H1 (cell line): ENCODE results near the gene NAA40. TPM values are rescaled to one million over a fixed set of nuclear protein-coding genes. Genes with fewer than 3 reads are reported as not detected.

Experiments used
- CTCF ChIA-PET: fragments of 300-600 bp; sonication (Branson Sonifier 250); formaldehyde crosslinking; loops from one replicate; lab custom pipeline; 2021; ENCODE audit not compliant: partially characterized antibody; lab: Charles Lee
- POLR2A ChIA-PET: fragments of 300-600 bp; sonication (Branson Sonifier 250); formaldehyde crosslinking; loops from one replicate; lab custom pipeline; 2021; ENCODE audit warnings: inconsistent platforms; ENCODE audit not compliant: partially characterized antibody; lab: Charles Lee
- DNase-seq, 2 experiments: peaks; one replicate each; pipeline versions ENCODE4 v3.0.0 to v3.0.0-alpha.2; 2010 to 2022; ENCODE audit warnings: low spot score in 2 of 2, low read depth in 1 of 2, mixed read lengths in 1 of 2
- FAIRE-seq: peaks from 2 replicates; lab custom pipeline; 2011; peaks lifted over from hg19 to GRCh38; lab: Jason Lieb, UNC
- H2AFZ ChIP-seq: 2 replicates; pipeline ENCODE4 v1.8.1; 2012; ENCODE audit warnings: low read length, inconsistent platforms
- H2AK5ac ChIP-seq: 2 replicates; pipeline ENCODE4 v1.6.1; 2013; ENCODE audit warnings: low read depth, low read length
- H2BK120ac ChIP-seq: replicated peaks from 2 replicates; pipeline ENCODE3; 2013; ENCODE audit warnings: low read depth, low read length, inconsistent platforms
- H2BK12ac ChIP-seq: 2 replicates; pipeline ENCODE4 v1.6.1; 2013; ENCODE audit warnings: low read depth, low read length
- H2BK15ac ChIP-seq: 2 replicates; pipeline ENCODE4 v1.6.1; 2013; ENCODE audit warnings: low read length
- H2BK20ac ChIP-seq: 2 replicates; pipeline ENCODE4 v1.6.1; 2013; ENCODE audit warnings: low read length
- H2BK5ac ChIP-seq: 2 replicates; pipeline ENCODE4 v1.6.1; 2013; ENCODE audit warnings: low read depth, low read length
- H3K14ac ChIP-seq: 2 replicates; pipeline ENCODE4 v1.6.1; 2013; ENCODE audit warnings: inconsistent platforms; ENCODE audit not compliant: insufficient read length
- H3K18ac ChIP-seq: 2 replicates; pipeline ENCODE4 v1.6.1; 2013; ENCODE audit warnings: low read length; ENCODE audit errors: extremely low read depth
- H3K23ac ChIP-seq: 2 replicates; pipeline ENCODE4 v1.6.1; 2013; ENCODE audit warnings: inconsistent platforms; ENCODE audit not compliant: insufficient read length
- H3K23me2 ChIP-seq: 2 replicates; pipeline ENCODE4 v1.6.1; 2013; ENCODE audit warnings: low read depth, low read length
- H3K27ac ChIP-seq: 2 replicates; pipeline ENCODE4 v1.6.1; 2011; ENCODE audit warnings: low read depth, low read length, inconsistent platforms
- H3K27me3 ChIP-seq, 4 experiments: replicated peaks in 1 of 4; 1 replicate in 1 of 4; 2 replicates in 3 of 4; pipeline versions ENCODE4 v1.6.1 to v1.8.1; 2011 to 2013; ENCODE audit warnings: low read length in 3 of 4, mild to moderate bottlenecking in 3 of 4, inconsistent platforms in 2 of 4, mixed read lengths in 2 of 4, moderate library complexity in 1 of 4; ENCODE audit not compliant: control insufficient read depth in 3 of 4, insufficient read depth in 3 of 4; ENCODE audit errors: extremely low read depth in 1 of 4
- H3K36me3 ChIP-seq, 4 experiments: 2 replicates each; pipeline versions ENCODE4 v1.6.1 to v1.8.1; 2011 to 2013; ENCODE audit warnings: mild to moderate bottlenecking in 4 of 4, low read length in 3 of 4, moderate library complexity in 2 of 4, control low read depth in 1 of 4, inconsistent platforms in 1 of 4; ENCODE audit not compliant: insufficient read depth in 4 of 4, control insufficient read depth in 2 of 4
- H3K4ac ChIP-seq: replicated peaks from 2 replicates; pipeline ENCODE3; 2013; ENCODE audit warnings: low read length, low read depth, mixed read lengths, inconsistent platforms; ENCODE audit not compliant: insufficient read length
- H3K4me1 ChIP-seq, 4 experiments: replicated peaks in 1 of 4; 1 replicate in 1 of 4; 2 replicates in 3 of 4; pipeline versions ENCODE4 v1.6.1 to v1.8.1; 2011 to 2013; ENCODE audit warnings: low read length in 3 of 4, inconsistent platforms in 2 of 4, mixed read lengths in 1 of 4; ENCODE audit not compliant: insufficient read depth in 4 of 4, control insufficient read depth in 3 of 4
- H3K4me2 ChIP-seq, 2 experiments: 2 replicates each; pipeline versions ENCODE4 v1.6.1 to v1.8.1; 2011 to 2013; ENCODE audit warnings: low read depth in 2 of 2, low read length in 2 of 2, control low read depth in 1 of 2, inconsistent platforms in 1 of 2, mild to moderate bottlenecking in 1 of 2; ENCODE audit not compliant: insufficient read depth in 1 of 2
- H3K4me3 ChIP-seq, 4 experiments: fragments of 200-600, 300-600 bp in 1 of 4; sonication (generic), shearing (Covaris generic), sonication (Bioruptor Twin) in 1 of 4; 2 replicates each; pipeline versions ENCODE4 v1.5.1 to v1.8.1; 2011 to 2016; ENCODE audit warnings: low read length in 4 of 4, low read depth in 3 of 4, control low read depth in 2 of 4, inconsistent platforms in 2 of 4, mild to moderate bottlenecking in 2 of 4, mixed read lengths in 1 of 4, moderate library complexity in 1 of 4; ENCODE audit not compliant: insufficient read depth in 2 of 4; ENCODE audit errors: extremely low read depth in 1 of 4
- H3K56ac ChIP-seq: replicated peaks from 2 replicates; pipeline ENCODE3; 2013; ENCODE audit warnings: low read depth, mild to moderate bottlenecking, mixed read lengths, low read length, inconsistent platforms; ENCODE audit not compliant: insufficient read length
- H3K79me1 ChIP-seq: 2 replicates; pipeline ENCODE4 v1.6.1; 2013; ENCODE audit warnings: low read depth, low read length, control low read depth
- H3K79me2 ChIP-seq, 2 experiments: 2 replicates each; pipeline versions ENCODE4 v1.6.1 to v1.8.1; 2012 to 2013; ENCODE audit warnings: low read length in 2 of 2, mild to moderate bottlenecking in 2 of 2, inconsistent platforms in 1 of 2; ENCODE audit not compliant: insufficient read depth in 2 of 2, control insufficient read depth in 1 of 2
- H3K9ac ChIP-seq, 4 experiments: replicated peaks in 1 of 4; 1 replicate in 1 of 4; 2 replicates in 3 of 4; pipeline versions ENCODE4 v1.6.1 to v1.8.1; 2011 to 2013; ENCODE audit warnings: low read depth in 3 of 4, low read length in 3 of 4, control low read depth in 2 of 4, mild to moderate bottlenecking in 2 of 4, moderate library complexity in 2 of 4, inconsistent platforms in 1 of 4; ENCODE audit errors: extremely low read depth in 1 of 4
- H3K9me3 ChIP-seq, 2 experiments: 2 replicates each; pipeline versions ENCODE4 v1.6.1 to v1.8.1; 2012 to 2013; ENCODE audit warnings: mild to moderate bottlenecking in 2 of 2, moderate library complexity in 2 of 2, control low read depth in 1 of 2, inconsistent platforms in 1 of 2, low read depth in 1 of 2, low read length in 1 of 2, mixed read lengths in 1 of 2; ENCODE audit not compliant: insufficient read depth in 2 of 2
- H4K20me1 ChIP-seq, 2 experiments: replicated peaks in 1 of 2; 2 replicates each; pipeline versions ENCODE3 to v1.8.1; 2011 to 2013; ENCODE audit warnings: inconsistent platforms in 2 of 2, low read length in 2 of 2, mild to moderate bottlenecking in 1 of 2; ENCODE audit not compliant: insufficient read depth in 2 of 2, control insufficient read depth in 1 of 2
- H4K5ac ChIP-seq: 2 replicates; pipeline ENCODE4 v1.6.1; 2013; ENCODE audit warnings: low read length, low read depth, mixed read lengths, inconsistent platforms; ENCODE audit not compliant: insufficient read length
- H4K8ac ChIP-seq: 2 replicates; pipeline ENCODE4 v1.8.0; 2013; ENCODE audit warnings: mild to moderate bottlenecking, moderate library complexity, low read length, inconsistent platforms; ENCODE audit not compliant: insufficient read depth; ENCODE audit errors: extremely low read depth
- H4K91ac ChIP-seq: replicated peaks from 2 replicates; pipeline ENCODE3; 2013; ENCODE audit warnings: low read length, mixed read lengths, inconsistent platforms; ENCODE audit not compliant: insufficient read length
- E2F6 ChIP-seq: IDR thresholded peaks from 2 replicates; pipeline ENCODE4 v1.6.1; 2012; ENCODE audit warnings: inconsistent platforms
- FOSL1 ChIP-seq: IDR thresholded peaks from 2 replicates; pipeline ENCODE4 v1.6.1; 2011; ENCODE audit warnings: mild to moderate bottlenecking, low read depth, low read length, moderate library complexity; ENCODE audit not compliant: insufficient read depth
- KDM1A ChIP-seq: fragments of 200-600, 300-600 bp; sonication (generic); IDR thresholded peaks from 2 replicates; pipeline ENCODE4 v1.7.1; 2016; ENCODE audit warnings: mild to moderate bottlenecking, low read length, borderline replicate concordance
- MAX ChIP-seq: IDR thresholded peaks from 2 replicates; pipeline ENCODE4 v1.6.1; 2012; ENCODE audit warnings: inconsistent platforms
- RAD21 ChIP-seq, 2 experiments: IDR thresholded peaks in 1 of 2; conservative IDR thresholded peaks in 1 of 2; 2 replicates each; pipeline ENCODE4 v1.6.1; 2011; ENCODE audit warnings: low read depth in 2 of 2, low read length in 2 of 2, improper control_type of control experiment in 1 of 2, inconsistent platforms in 1 of 2, mild to moderate bottlenecking in 1 of 2, moderate library complexity in 1 of 2
- SIN3A ChIP-seq, 2 experiments: IDR thresholded peaks in 1 of 2; conservative IDR thresholded peaks in 1 of 2; 2 replicates each; pipeline ENCODE4 v1.6.1; 2011 to 2012; ENCODE audit warnings: low read length in 2 of 2, improper control_type of control experiment in 1 of 2, low read depth in 1 of 2, mild to moderate bottlenecking in 1 of 2
- SP4 ChIP-seq: IDR thresholded peaks from 2 replicates; pipeline ENCODE4 v1.6.1; 2012; ENCODE audit warnings: low read length, inconsistent platforms
- TBP ChIP-seq: IDR thresholded peaks from 2 replicates; pipeline ENCODE4 v1.6.1; 2011; ENCODE audit warnings: low read depth, low read length, improper control_type of control experiment
- TCF12 ChIP-seq: IDR thresholded peaks from 2 replicates; pipeline ENCODE4 v1.6.1; 2011; ENCODE audit warnings: low read depth, mild to moderate bottlenecking, low read length
- WGBS, 2 experiments: shearing (Covaris generic) in 1 of 2; methylation state at CpG; one replicate each; pipeline versions ENCODE4 v1.1.6 to v1.1.7; 2013 to 2015; ENCODE audit warnings: low lambda C conversion rate in 2 of 2, mixed read lengths in 2 of 2, inconsistent platforms in 1 of 2, low coverage in 1 of 2, missing lambda C conversion rate in 1 of 2; ENCODE audit not compliant: insufficient replicate concordance in 2 of 2, insufficient coverage in 1 of 2, insufficient read length in 1 of 2; ENCODE audit errors: extremely low coverage in 1 of 2, missing lambda C conversion rate in 1 of 2; 5-methylcytosine and 5-hydroxymethylcytosine counted together
- polyA plus RNA-seq, 7 experiments: library from polyadenylated mRNA; depleted of rRNA in 3 of 7; stranded (reverse) in 5 of 7; unstranded in 2 of 7; fragments of >200 nt in 5 of 7; fragments of 200-250 nt in 2 of 7; gene quantifications; 1 replicate in 5 of 7; 2 replicates in 1 of 7; 4 replicates in 1 of 7; pipeline versions ENCODE4 v1.2.1 to v1.2.3, GENCODE V29; 2011 to 2013; ENCODE audit warnings: missing spikeins in 2 of 7, mixed read lengths in 2 of 7
- total RNA-seq: library from RNA; stranded (reverse); fragmentation: NEBNext Ultra II Directional; extraction: Animal tissue kit (Norgen Biotek cat#: 25700); gene quantifications from 2 replicates; pipeline ENCODE4 v1.2.1, GENCODE V29; 2021

Gene NAA40
- total and polyA plus RNA-seq, 2 of the 8 experiments (the other 6 are each of a cell fraction or from before 2014, with no cell fraction given) = 20.0 to 31.1 TPM

GRCh38 chr11:63907808-63908530, 30.8 kb upstream of the NAA40 start:
- WGBS, 2 experiments = 84% methylated on average over 18 of the region's 21 CpGs; no CpG with 5 or more reads in 1 of the 2 experiments
- no peaks in the 10 kb centered on the region for H3K79me2 ChIP-seq
- no peak overlapping the region for H3K27ac ChIP-seq
- ChIA-PET CTCF (interaction anchor here (0.8 to 11.1 kb wide), 15 partner anchors 9 to 78 kb away, joined by 3 to 163 read pairs (median 5); partner anchors contain the start of genes MARK2 and RCOR2), POLR2A (interaction anchor here (2.1 to 6.1 kb wide), 2 partner anchors 11 to 20 kb away, joined by 11 to 74 read pairs; partner anchors contain the start of gene RCOR2)
- no peak overlapping the region for H2BK120ac ChIP-seq
- H4K8ac ChIP-seq = 0 out of 2 replicates have a peak overlapping the region, but pooled peaks have one; percentile 76
- no peaks in the 10 kb centered on the region; the same call in 1 of the 2 replicates for H3K23me2 ChIP-seq
- peak overlapping the region; percentile 86; the same call in 1 of the 2 replicates for H2AK5ac ChIP-seq
- H2BK5ac ChIP-seq = peak overlapping the region; percentile 78; the same call in 1 of the 2 replicates
- DNase-seq (peak in 1 of 2 experiments; percentile 68), FAIRE-seq (no peak)
- H2BK15ac ChIP-seq = peak overlapping the region; percentile 19; the same call in 1 of the 2 replicates
- H3K56ac ChIP-seq = no peak overlapping the region
- H4K91ac ChIP-seq = peak overlapping the region; percentile 23
- peaks cover 6 to 51% (median 41%) of the 10 kb centered on the region in 4 experiments for H3K4me1 ChIP-seq
- peak overlapping the region; percentile 39; the same call in 1 of the 2 replicates for H2BK12ac ChIP-seq
- H3K4ac ChIP-seq = peak overlapping the region; percentile 83
- H3K9ac ChIP-seq = no peak overlapping the region
- H4K5ac ChIP-seq = peak overlapping the region; percentile 59
- H4K20me1 ChIP-seq = peaks cover 5 to 10% of the 10 kb centered on the region in 2 experiments
- peak overlapping the region; percentile 48; the same call in 1 of the 2 replicates for H3K18ac ChIP-seq
- no peak overlapping the region for H3K14ac ChIP-seq
- H3K9me3 ChIP-seq = no peaks in the 10 kb centered on the region
- no peak overlapping the region; a peak in 2 of 4 replicates for H3K4me2 ChIP-seq
- no peak overlapping the region for H2AFZ ChIP-seq
- H3K79me1 ChIP-seq = peaks cover 7% of the 10 kb centered on the region
- peaks cover 4 to 45% (median 16%) of the 10 kb centered on the region in 4 experiments for H3K36me3 ChIP-seq
- no peak overlapping the region for H3K23ac ChIP-seq
- no peak overlapping the region for H3K4me3 ChIP-seq
- peak overlapping the region; percentile 90 for H2BK20ac ChIP-seq
- no peaks in the 10 kb centered on the region for H3K27me3 ChIP-seq
- peak; percentile 90 for TF ChIP-seq MAX
- TF ChIP-seq SIN3A (conservative IDR thresholded peaks at IDR 0.05 in 1 of 2, IDR thresholded peaks at IDR 0.05 in 1 of 2; ENCODE audit: low read depth in 1 of 2, low read length in 2 of 2) = peak in 1 of 2 experiments; percentile 72; a peak in 1 of 4 replicates
- 0 out of 2 replicates have a peak, but pooled peaks have one; percentile 20 for TF ChIP-seq SP4
- TF ChIP-seq RAD21 (IDR thresholded peaks at IDR 0.05 in 1 of 2, conservative IDR thresholded peaks at IDR 0.05 in 1 of 2; ENCODE audit: low read depth in 2 of 2, low read length in 2 of 2) = peak; percentile 13 to 30; a peak in 2 of 4 replicates
- TF ChIP-seq TBP = peak; percentile 10; the same call in 1 of the 2 replicates
- TF ChIP-seq E2F6 = peak; percentile 59
- TF ChIP-seq KDM1A = no peak
- TF ChIP-seq TCF12 = no peak
- no peak for TF ChIP-seq FOSL1
